Measurements from ENCODE around the gene DNAJC12.
A peak's percentile ranks its signal among the peaks of the same experiment; 100 is the strongest.
"Not testable (repeated sequence)": the region's sequence is repeated elsewhere in the genome, so short reads cannot be mapped to it uniquely, and the experiment has no call there.

Gene DNAJC12

GRCh38 chr10:67793313-67793712 lies 44.7 kb downstream of the DNAJC12 start:
- no peak for DNase-seq (ENCODE audit: low read depth in 2 of 3, low spot score in 1 of 3)

- DNase-seq (ENCODE audit: low read depth in 2 of 3, low spot score in 1 of 3) = no peak
These were observed 45.3 kb downstream of the DNAJC12 start for GRCh38 chr10:67792653-67793052.

DNA sequence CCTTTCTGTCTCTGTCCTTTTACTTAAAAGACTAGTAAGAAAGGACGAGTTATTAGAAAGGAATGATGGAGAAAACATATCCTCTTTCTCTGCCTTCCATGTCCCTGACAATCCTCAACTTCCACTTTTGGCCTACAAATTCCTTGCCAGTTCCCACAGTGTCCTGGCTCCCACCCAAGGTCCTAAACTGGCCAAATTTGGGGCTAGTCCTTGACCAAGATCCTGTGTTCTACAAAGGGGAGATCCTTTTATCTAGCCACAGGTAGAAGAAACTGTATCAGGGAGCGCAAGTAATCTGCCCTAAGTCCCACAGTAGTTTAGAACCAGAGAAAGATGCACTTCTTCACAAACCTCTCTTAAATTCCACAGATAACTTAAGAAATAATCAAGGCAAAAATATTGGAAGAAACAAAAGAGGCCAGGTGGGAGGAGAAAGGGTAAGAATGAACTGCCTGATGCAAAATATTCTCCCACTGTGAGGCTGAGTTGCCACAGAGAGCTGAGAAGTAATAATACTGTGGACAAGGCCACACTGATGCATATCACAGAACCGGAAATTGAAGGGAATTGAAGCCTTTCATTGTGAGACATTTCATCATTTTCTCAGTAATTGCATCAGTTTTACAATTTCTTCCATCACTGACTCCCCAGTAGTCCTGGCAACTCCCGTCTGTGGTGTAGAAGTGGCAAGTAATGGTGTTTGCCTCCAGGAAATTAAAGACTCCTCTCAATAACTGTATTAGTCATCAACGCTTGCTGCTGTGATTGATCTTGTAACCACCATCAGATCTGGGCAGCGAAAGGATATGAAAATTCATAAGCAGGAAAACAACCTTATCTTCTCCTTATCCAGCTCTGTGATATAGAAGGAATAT lies 47.2 kb downstream of the DNAJC12 start:
- DNase-seq (ENCODE audit: low read depth in 2 of 3, low spot score in 1 of 3) = peak; percentile 20 to 24 (median 20)

DNA sequence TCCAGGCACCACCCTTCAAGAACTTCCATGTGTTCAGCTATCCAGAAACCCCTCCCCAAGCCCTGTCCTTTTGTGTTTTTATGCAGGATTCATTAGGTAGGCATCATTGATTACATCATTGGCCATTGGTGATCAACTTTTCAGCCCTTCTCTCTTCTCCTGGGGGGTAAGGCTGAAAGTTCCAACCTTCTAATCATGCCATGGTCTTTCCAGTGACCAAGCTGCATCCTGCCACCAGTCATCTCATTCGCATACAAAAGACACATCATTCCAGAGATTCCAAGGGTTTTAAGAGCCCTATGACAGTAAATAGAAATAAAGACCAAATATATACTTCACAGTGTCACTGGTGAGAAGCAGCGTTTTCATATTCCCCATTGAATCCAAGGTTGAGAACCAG lies 48.2 kb downstream of the DNAJC12 start:
- DNase-seq (ENCODE audit: low read depth in 2 of 3, low spot score in 1 of 3) = no peak

- peak; percentile 76 to 84 (median 80) for DNase-seq (ENCODE audit: low read depth in 2 of 3, low spot score in 1 of 3)
These were observed 49.7 kb downstream of the DNAJC12 start for GRCh38 chr10:67788028-67788886.

DNA sequence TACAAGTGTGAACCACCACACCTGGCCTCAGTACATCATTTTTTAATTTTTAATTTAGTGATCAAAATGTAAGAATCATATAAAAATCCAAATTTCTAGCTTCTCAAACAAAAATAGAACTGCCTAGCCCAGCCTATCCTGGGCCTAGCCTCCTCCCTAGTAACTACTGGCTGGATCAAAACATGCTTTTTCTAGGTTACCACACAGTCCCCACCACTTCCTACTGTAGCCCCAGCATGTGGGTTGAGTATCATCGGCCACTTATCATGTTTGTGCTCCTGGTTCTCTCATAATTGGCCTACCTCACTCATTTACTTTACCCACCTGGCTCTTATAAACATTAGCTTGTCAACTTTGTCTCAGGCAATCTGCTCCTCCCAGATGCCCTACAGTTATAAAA lies 52.9 kb downstream of the DNAJC12 start:
- no peak for DNase-seq (ENCODE audit: low read depth in 2 of 3, low spot score in 1 of 3)

DNA sequence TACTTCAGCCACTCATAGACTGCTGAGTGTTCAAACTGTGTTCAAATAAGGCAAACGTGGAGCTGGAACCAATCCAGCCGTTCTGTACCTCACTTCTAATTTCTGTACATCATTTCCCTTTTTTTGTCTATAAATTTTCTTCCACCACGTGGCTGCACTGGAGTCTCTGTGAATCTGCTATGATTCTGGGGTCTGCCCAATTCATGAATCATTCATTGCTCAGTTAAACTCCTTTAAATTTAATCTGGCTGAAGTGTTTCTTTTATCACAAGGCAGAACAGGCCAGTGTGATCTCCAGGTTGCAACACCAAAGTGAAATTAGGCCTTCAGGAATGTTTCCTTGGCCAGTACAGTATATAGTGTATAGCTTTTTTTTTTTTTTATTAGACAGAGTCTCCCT lies 53.5 kb downstream of the DNAJC12 start:
- no peak for DNase-seq (ENCODE audit: low read depth in 2 of 3, low spot score in 1 of 3)

GRCh38 chr10:67783606-67784294 lies 54.2 kb downstream of the DNAJC12 start:
- DNase-seq (ENCODE audit: low read depth in 2 of 3, low spot score in 1 of 3) = no peak

DNA sequence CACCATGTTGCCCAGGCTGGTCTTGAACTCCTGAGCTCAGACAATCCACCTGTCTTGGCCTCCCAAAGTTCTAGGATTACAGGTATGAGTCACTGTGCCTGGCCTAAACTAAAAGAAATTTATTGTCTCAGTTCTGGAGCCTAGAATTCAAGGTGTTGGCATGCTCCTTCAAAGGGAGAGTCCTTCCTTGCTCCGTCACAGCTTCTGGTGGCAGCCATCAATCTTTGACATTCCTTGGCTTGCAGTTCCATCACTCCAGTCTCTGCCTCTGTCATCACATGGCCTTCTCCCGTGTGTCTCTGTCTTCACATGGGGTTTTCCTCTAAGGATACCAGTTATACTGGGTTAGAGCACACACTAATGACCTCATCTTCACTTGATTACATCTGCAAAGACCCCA lies 55.5 kb downstream of the DNAJC12 start:
- DNase-seq (ENCODE audit: low read depth in 2 of 3, low spot score in 1 of 3) = no peak

DNA sequence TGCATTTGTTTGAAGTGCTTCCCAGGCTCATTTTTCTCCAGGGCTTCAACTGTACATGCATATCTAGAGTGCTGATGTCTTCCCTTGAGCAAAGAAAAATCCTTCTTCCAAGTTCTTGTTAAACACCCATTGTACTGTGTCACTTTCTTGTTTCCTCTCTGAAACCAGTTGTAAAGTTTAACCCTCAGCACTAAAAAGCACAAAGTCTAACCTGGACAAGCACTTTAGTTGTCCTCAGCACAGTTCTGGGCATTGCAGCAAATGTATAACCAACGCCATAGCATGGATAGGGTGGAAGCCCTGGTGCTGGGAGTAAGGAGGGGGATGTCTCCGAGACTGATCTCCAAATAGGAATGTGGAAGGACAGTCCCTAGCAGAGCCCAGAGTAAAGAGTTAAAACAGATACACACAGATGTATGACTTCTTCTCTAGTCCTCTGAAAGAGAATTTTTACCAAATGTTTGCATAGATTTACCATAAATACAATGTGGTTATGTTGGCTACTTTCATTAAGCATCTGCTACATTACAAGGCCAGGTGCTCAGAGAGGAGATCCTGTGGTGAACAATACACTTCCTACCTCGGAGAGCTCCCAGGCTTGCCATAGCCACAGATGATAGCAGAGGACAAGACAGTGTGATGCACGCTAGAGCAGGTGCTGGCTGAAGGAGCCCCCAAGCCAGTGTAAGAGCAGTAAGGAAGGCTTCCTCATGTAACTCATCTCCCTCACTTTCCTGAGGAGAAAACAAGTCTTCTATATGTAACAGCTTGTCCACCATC lies 57.0 kb downstream of the DNAJC12 start:
- no peak for DNase-seq (ENCODE audit: low read depth in 2 of 3, low spot score in 1 of 3)

DNA sequence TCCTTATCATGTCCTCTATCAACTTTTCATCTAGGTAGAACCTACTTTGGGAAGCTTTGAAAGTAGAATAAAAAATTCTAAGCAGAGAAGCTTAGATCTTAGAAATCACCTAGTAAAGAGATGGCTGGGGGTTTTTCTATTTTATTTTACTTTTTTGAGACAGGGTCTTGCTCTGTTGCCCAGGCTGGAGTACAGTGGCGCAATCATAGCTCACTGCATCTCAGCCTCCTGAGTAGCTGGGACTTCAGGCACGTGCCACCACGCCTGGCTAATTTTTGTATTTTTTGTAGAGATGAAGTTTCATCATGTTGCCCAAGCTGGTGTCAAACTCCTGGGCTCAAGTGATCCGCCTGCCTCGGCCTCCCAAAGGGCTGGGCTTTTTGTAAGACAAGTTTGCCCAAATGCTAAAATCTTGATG lies 57.8 kb downstream of the DNAJC12 start:
- not testable (repeated sequence) for DNase-seq (ENCODE audit: low read depth in 2 of 3, low spot score in 1 of 3)

GRCh38 chr10:67779465-67780203 lies 58.4 kb downstream of the DNAJC12 start:
- peak; percentile 29 to 72 (median 54) for DNase-seq (ENCODE audit: low read depth in 2 of 3, low spot score in 1 of 3)

GRCh38 chr10:67776371-67776770 lies 61.6 kb downstream of the DNAJC12 start:
- no peak for DNase-seq (ENCODE audit: low read depth in 2 of 3, low spot score in 1 of 3)

DNA sequence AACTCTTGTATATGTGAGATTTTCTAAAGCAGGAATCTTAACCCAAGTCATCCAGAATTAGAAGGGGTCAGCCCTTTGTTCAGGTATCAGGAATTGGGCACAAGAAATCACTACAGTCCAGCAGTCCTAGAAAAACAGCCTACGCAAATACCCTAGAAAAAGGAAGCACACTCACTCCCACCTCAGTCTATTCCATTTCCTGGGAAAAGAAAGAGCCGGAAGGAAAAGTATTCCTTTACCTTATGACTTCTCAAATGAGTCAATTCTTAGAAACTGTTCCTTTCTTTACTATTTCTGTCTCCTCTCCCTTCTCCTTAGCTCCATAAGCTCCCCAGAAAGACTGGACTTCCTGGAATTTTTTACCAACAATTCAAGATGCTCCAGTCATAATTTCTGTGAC lies 62.7 kb downstream of the DNAJC12 start:
- no peak for DNase-seq (ENCODE audit: low read depth in 2 of 3, low spot score in 1 of 3)

DNA sequence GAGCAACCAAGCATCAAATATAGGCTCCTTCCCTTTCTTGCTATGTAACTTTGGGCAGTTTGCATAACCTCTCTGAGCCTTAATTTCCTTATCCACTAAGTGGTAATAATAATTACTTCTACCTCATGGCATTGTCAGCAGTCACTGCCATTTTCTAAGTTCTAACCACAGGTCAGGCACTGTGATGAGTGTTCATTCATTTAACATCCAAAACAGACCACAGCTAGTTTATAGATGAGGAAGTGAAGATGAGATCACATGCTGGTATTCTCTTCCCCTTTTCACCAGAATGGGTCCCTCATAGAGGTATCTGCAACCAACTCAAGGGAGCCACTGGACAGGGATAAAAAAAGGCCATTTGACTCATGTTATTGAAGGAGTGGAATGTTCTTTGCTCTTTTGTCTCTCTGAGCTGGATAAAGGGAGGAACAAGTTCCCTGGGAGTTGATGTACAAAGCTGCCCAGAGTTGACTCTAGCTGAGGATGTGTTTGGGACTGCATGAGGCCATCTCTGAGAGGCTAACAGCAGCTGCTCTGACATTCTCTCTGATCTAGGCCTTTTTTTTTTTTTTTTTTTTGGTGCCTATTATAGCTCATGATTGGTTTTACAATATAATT lies 65.0 kb downstream of the DNAJC12 start:
- DNase-seq (ENCODE audit: low read depth in 2 of 3, low spot score in 1 of 3) = no peak

DNA sequence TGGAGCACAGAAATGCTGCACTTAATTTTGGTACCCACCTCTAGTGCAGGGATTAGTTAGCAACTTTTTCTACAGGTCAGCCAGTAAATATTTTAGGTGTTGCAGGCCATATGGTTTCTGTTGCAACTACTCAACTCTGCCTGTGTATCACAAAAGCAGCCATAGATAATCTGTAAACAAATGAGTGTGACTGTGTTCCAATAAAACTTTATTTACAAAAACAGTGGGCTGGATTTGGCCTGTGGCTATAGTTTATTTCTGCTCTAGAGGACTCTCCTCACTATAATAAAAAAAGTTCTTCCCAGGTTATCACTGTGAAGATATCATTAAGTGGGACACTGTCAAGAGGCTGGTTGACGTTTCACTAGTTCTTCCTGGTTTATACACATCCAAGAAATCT lies 65.8 kb downstream of the DNAJC12 start:
- no peak for DNase-seq (ENCODE audit: low read depth in 2 of 3, low spot score in 1 of 3)

GRCh38 chr10:67771200-67771599 lies 66.8 kb downstream of the DNAJC12 start:
- no peak for DNase-seq (ENCODE audit: low read depth in 2 of 3, low spot score in 1 of 3)

- DNase-seq (ENCODE audit: low read depth in 2 of 3, low spot score in 1 of 3) = no peak
These were observed 67.5 kb downstream of the DNAJC12 start for GRCh38 chr10:67770537-67770936.

DNA sequence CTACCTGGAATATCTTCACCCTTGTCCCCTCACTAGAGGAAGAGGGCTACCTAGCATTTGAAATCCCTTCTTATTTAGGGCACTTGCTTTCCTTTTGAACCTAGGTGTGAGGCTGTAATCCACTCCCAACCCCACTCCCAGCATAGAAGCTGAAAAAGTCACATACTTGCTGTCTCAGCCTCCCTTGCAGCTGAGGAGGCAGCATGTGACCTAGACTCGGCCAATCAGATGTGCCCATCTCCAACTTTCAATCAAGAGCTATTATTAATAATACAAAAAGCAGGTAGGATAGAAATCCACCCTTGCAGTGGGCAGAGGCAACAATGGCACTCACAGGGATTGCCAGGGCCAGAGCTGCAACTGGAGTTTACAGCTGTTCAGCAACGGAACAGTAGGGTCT lies 70.7 kb downstream of the DNAJC12 start:
- DNase-seq (ENCODE audit: low read depth in 2 of 3, low spot score in 1 of 3) = no peak
